Neural cell (in vitro differentiated cells): Measurements from ENCODE around the gene UNCX. TPM values are rescaled to one million over a fixed set of nuclear protein-coding genes. Genes with fewer than 3 reads are reported as not detected.

Experiments used
- H2AFZ ChIP-seq: fragments of 200-600, 300-800 bp; sonication (generic), shearing (Covaris generic); 2 replicates; pipeline ENCODE4 v1.6.0; 2014; ENCODE audit warnings: low read depth, mild to moderate bottlenecking, antibody characterized with exemption, low read length, moderate library complexity
- H3F3A ChIP-seq: fragments of 200-600 bp; shearing (Covaris generic); 2 replicates; pipeline ENCODE4 v1.6.1; 2016; ENCODE audit warnings: mild to moderate bottlenecking, moderate library complexity, mixed read lengths, antibody characterized with exemption, low read length; ENCODE audit not compliant: insufficient read depth, poor library complexity, severe bottlenecking
- H3K27ac ChIP-seq: fragments of 200-600, 300-800 bp; sonication (generic), shearing (Covaris generic); 2 replicates; pipeline ENCODE4 v1.5.1; 2014; ENCODE audit warnings: mild to moderate bottlenecking, low read length, moderate library complexity
- H3K27me3 ChIP-seq: fragments of 300-800, 200-600 bp; sonication (generic), shearing (Covaris generic); 2 replicates; pipeline ENCODE4 v1.6.0; 2014; ENCODE audit warnings: mild to moderate bottlenecking, low read depth, low read length, moderate library complexity; ENCODE audit not compliant: insufficient read depth
- H3K36me3 ChIP-seq: fragments of 300-800, 200-600 bp; sonication (generic), shearing (Covaris generic); 2 replicates; pipeline ENCODE4 v1.5.1; 2014; ENCODE audit warnings: mild to moderate bottlenecking, antibody characterized with exemption, low read length, moderate library complexity; ENCODE audit not compliant: insufficient read depth
- H3K4me2 ChIP-seq: fragments of 300-800, 200-600 bp; sonication (generic), shearing (Covaris generic); 2 replicates; pipeline ENCODE4 v1.6.0; 2014; ENCODE audit warnings: mild to moderate bottlenecking, low read length
- H3K4me3 ChIP-seq: fragments of 300-800, 200-600 bp; sonication (generic), shearing (Covaris generic); 2 replicates; pipeline ENCODE4 v1.5.1; 2014; ENCODE audit warnings: mild to moderate bottlenecking, low read length, moderate library complexity
- H3K79me2 ChIP-seq: fragments of 200-600 bp; shearing (Covaris generic); replicated peaks from 2 replicates; pipeline ENCODE4 v1.6.0; 2014; ENCODE audit warnings: mild to moderate bottlenecking, low read length, moderate library complexity; ENCODE audit not compliant: insufficient read depth
- H3K9ac ChIP-seq: fragments of 300-800, 200-600 bp; sonication (generic), shearing (Covaris generic); 2 replicates; pipeline ENCODE4 v1.6.1; 2016; ENCODE audit warnings: mild to moderate bottlenecking, low read length, mixed read lengths
- H3K9me2 ChIP-seq: fragments of 200-600 bp; shearing (Covaris generic); 2 replicates; pipeline ENCODE4 v1.6.1; 2016; ENCODE audit warnings: mild to moderate bottlenecking, low read length, mixed read lengths; ENCODE audit not compliant: insufficient read depth
- H3K9me3 ChIP-seq: fragments of 200-600, 300-800 bp; sonication (generic), shearing (Covaris generic); 2 replicates; pipeline ENCODE4 v1.6.1; 2016; ENCODE audit warnings: mild to moderate bottlenecking, mixed run types, low read length, moderate library complexity, mixed read lengths
- H4K20me1 ChIP-seq: fragments of 200-600 bp; shearing (Covaris generic); 2 replicates; pipeline ENCODE4 v1.6.1; 2016; ENCODE audit warnings: mild to moderate bottlenecking, mixed run types; ENCODE audit not compliant: insufficient read depth
- CTCF ChIP-seq: fragments of 450-650 bp; IDR thresholded peaks from 2 replicates; pipeline ENCODE4 v1.5.1; 2014; ENCODE audit warnings: antibody characterized with exemption, mild to moderate bottlenecking, moderate library complexity; ENCODE audit not compliant: poor library complexity, severe bottlenecking
- EP300 ChIP-seq: fragments of 450-650 bp; conservative IDR thresholded peaks from 2 replicates; pipeline ENCODE4 v1.6.1; 2014; ENCODE audit warnings: antibody characterized with exemption, mild to moderate bottlenecking, moderate library complexity; ENCODE audit not compliant: poor library complexity, severe bottlenecking
- EZH2 ChIP-seq: fragments of 200-600, 300-800 bp; shearing (Covaris generic), sonication (generic); IDR thresholded peaks from 2 replicates; pipeline ENCODE4 v1.6.1; 2014; ENCODE audit warnings: antibody characterized with exemption, low read length, borderline replicate concordance, mild to moderate bottlenecking; ENCODE audit not compliant: insufficient read depth, poor library complexity, severe bottlenecking
- MXI1 ChIP-seq: fragments of 450-650 bp; conservative IDR thresholded peaks from 2 replicates; pipeline ENCODE4 v1.6.1; 2014; ENCODE audit warnings: antibody characterized with exemption, mild to moderate bottlenecking; ENCODE audit not compliant: poor library complexity, severe bottlenecking
- POLR2AphosphoS5 ChIP-seq: IDR thresholded peaks from 2 replicates; pipeline ENCODE4 v1.6.1; 2012
- RAD21 ChIP-seq: fragments of 450-650 bp; conservative IDR thresholded peaks from 2 replicates; pipeline ENCODE4 v1.6.1; 2014; ENCODE audit warnings: antibody characterized with exemption, mild to moderate bottlenecking, moderate library complexity
- SMC3 ChIP-seq: fragments of 450-650 bp; conservative IDR thresholded peaks from 2 replicates; pipeline ENCODE4 v1.6.1; 2014; ENCODE audit warnings: antibody characterized with exemption, mild to moderate bottlenecking, moderate library complexity; ENCODE audit not compliant: poor library complexity
- TAF1 ChIP-seq: IDR thresholded peaks from 2 replicates; pipeline ENCODE4 v1.6.1; 2012; ENCODE audit warnings: low read depth
- polyA plus RNA-seq: library from polyadenylated mRNA; depleted of rRNA; stranded (reverse); fragments of >200 nt; gene quantifications from 2 replicates; pipeline ENCODE4 v1.2.3, GENCODE V29; 2014
- TF ChIP-seq, protein P1 (sequence below): IDR thresholded peaks from 2 replicates; pipeline ENCODE4 v1.6.1; 2012; ENCODE audit warnings: borderline replicate concordance

The UNCX gene
- polyA plus RNA-seq, 1 donor from 2014 or later = 1.6 TPM

DNA sequence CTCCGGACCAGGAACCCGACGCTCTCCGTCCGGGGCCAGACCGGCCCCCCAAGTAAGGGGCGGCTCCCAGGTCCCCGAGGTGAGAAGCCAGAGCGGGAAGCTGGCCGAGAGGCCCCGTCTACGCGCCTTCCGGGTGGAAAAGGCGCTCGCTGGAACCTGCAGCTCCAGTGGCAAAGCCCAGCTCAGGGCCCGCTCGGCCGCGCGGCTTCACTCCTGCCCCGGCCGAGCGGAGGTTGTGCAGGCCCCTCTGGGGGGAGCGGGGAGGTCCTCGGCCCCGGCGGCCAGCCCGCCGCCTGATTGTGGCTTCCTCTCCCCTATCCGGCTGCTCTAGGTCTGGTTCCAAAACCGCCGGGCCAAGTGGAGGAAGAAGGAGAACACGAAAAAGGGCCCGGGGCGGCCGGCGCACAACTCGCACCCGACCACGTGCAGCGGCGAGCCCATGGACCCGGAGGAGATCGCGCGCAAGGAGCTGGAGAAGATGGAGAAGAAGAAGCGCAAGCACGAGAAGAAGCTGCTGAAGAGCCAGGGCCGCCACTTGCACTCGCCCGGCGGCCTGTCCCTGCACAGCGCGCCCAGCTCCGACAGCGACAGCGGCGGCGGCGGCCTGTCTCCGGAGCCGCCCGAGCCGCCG is 2.9 kb downstream of the UNCX start:
- no peak overlapping the region for H3K27ac ChIP-seq
- no peaks in the 10 kb centered on the region for H3F3A ChIP-seq
- no peaks in the 10 kb centered on the region for H3K79me2 ChIP-seq
- H3K4me2 ChIP-seq = no peak overlapping the region
- no peaks in the 10 kb centered on the region for H3K36me3 ChIP-seq
- H3K27me3 ChIP-seq = peaks cover 86% of the 10 kb centered on the region
- H4K20me1 ChIP-seq = no peaks in the 10 kb centered on the region
- no peaks in the 10 kb centered on the region for H3K9me2 ChIP-seq
- no peak overlapping the region for H2AFZ ChIP-seq
- no peak for TF ChIP-seq MXI1
- peak; percentile 8 for TF ChIP-seq POLR2AphosphoS5
- peak; percentile 100 for TF ChIP-seq EZH2
- H3K9me3 ChIP-seq = no peaks in the 10 kb centered on the region
- H3K4me3 ChIP-seq = peak overlapping the region; percentile 48
- H3K9ac ChIP-seq = peak overlapping the region; percentile 23

DNA sequence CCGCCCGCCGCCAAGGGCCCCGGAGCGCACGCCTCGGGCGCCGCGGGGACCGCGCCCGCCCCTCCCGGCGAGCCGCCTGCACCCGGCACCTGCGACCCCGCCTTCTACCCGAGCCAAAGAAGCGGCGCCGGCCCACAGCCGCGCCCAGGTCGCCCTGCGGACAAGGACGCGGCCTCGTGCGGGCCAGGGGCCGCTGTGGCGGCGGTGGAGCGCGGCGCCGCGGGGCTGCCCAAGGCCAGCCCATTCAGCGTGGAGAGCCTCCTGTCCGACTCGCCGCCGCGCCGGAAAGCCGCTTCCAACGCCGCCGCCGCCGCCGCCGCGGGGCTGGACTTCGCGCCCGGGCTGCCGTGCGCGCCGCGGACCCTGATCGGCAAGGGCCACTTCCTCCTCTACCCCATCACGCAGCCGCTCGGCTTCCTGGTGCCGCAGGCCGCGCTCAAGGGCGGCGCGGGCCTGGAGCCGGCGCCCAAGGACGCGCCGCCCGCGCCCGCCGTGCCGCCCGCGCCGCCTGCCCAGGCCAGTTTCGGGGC is 3.5 kb downstream of the UNCX start:
- H3K36me3 ChIP-seq = no peaks in the 10 kb centered on the region
- no peak overlapping the region for H3K4me2 ChIP-seq
- no peak for TF ChIP-seq MXI1
- no peak for TF ChIP-seq SMC3
- TF ChIP-seq RAD21 = no peak
- no peak for TF ChIP-seq EP300
- TF ChIP-seq EZH2 = no peak
- no peak for TF ChIP-seq TAF1
- no peak for TF ChIP-seq POLR2AphosphoS5
- no peak for TF ChIP-seq CTCF
- TF ChIP-seq, protein P1, sequence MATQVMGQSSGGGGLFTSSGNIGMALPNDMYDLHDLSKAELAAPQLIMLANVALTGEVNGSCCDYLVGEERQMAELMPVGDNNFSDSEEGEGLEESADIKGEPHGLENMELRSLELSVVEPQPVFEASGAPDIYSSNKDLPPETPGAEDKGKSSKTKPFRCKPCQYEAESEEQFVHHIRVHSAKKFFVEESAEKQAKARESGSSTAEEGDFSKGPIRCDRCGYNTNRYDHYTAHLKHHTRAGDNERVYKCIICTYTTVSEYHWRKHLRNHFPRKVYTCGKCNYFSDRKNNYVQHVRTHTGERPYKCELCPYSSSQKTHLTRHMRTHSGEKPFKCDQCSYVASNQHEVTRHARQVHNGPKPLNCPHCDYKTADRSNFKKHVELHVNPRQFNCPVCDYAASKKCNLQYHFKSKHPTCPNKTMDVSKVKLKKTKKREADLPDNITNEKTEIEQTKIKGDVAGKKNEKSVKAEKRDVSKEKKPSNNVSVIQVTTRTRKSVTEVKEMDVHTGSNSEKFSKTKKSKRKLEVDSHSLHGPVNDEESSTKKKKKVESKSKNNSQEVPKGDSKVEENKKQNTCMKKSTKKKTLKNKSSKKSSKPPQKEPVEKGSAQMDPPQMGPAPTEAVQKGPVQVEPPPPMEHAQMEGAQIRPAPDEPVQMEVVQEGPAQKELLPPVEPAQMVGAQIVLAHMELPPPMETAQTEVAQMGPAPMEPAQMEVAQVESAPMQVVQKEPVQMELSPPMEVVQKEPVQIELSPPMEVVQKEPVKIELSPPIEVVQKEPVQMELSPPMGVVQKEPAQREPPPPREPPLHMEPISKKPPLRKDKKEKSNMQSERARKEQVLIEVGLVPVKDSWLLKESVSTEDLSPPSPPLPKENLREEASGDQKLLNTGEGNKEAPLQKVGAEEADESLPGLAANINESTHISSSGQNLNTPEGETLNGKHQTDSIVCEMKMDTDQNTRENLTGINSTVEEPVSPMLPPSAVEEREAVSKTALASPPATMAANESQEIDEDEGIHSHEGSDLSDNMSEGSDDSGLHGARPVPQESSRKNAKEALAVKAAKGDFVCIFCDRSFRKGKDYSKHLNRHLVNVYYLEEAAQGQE = no peak
- no peaks in the 10 kb centered on the region for H4K20me1 ChIP-seq
- H3K9me3 ChIP-seq = no peaks in the 10 kb centered on the region
- no peak overlapping the region for H3K27ac ChIP-seq
- H3K9me2 ChIP-seq = no peaks in the 10 kb centered on the region
- H3F3A ChIP-seq = no peaks in the 10 kb centered on the region
- no peak overlapping the region for H3K9ac ChIP-seq
- H3K27me3 ChIP-seq = peaks cover 86% of the 10 kb centered on the region
- no peak overlapping the region for H3K4me3 ChIP-seq
- H2AFZ ChIP-seq = no peak overlapping the region
- H3K79me2 ChIP-seq = no peaks in the 10 kb centered on the region
